LNCaP clone FGC (cell line): Measurements from ENCODE around the gene DOK5.

Experiments used
- DNase-seq: peaks from one replicate; pipeline ENCODE4 v3.0.0-alpha.2; 2011; ENCODE audit warnings: low read depth
- H3K4me3 ChIP-seq: 2 replicates; pipeline ENCODE4 v1.5.1; 2011; ENCODE audit warnings: mild to moderate bottlenecking, low read depth, low read length, control low read depth
- TF ChIP-seq, protein P1 (sequence below): IDR thresholded peaks from 2 replicates; pipeline ENCODE4 v1.5.1; 2012; ENCODE audit warnings: mild to moderate bottlenecking; ENCODE audit not compliant: control insufficient read depth, insufficient read depth; ENCODE audit errors: extremely low read depth

The DOK5 gene

DNA sequence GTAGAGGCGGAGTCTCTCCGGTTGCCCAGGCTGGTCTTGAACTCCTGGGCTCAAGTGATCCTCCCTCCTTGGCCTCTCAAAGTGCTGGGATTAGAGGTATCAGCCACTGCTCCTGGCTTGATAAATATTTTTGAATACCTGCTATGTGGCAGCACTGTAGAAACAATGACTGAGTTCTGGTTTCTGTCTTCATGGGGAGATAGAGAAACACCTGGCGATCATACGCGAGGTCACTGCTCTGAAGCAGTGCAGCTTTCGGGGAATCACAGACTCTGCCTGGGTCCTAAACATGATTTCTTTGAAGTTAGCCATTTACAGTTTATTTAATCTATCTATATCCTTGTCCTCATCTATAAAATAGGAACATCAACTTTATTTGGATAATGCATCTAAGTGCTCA lies 31.2 kb downstream of the DOK5 start:
- DNase-seq, result no peak
- TF ChIP-seq, protein P1, sequence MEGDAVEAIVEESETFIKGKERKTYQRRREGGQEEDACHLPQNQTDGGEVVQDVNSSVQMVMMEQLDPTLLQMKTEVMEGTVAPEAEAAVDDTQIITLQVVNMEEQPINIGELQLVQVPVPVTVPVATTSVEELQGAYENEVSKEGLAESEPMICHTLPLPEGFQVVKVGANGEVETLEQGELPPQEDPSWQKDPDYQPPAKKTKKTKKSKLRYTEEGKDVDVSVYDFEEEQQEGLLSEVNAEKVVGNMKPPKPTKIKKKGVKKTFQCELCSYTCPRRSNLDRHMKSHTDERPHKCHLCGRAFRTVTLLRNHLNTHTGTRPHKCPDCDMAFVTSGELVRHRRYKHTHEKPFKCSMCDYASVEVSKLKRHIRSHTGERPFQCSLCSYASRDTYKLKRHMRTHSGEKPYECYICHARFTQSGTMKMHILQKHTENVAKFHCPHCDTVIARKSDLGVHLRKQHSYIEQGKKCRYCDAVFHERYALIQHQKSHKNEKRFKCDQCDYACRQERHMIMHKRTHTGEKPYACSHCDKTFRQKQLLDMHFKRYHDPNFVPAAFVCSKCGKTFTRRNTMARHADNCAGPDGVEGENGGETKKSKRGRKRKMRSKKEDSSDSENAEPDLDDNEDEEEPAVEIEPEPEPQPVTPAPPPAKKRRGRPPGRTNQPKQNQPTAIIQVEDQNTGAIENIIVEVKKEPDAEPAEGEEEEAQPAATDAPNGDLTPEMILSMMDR, result no peak
- no peak overlapping the region for H3K4me3 ChIP-seq

DNA sequence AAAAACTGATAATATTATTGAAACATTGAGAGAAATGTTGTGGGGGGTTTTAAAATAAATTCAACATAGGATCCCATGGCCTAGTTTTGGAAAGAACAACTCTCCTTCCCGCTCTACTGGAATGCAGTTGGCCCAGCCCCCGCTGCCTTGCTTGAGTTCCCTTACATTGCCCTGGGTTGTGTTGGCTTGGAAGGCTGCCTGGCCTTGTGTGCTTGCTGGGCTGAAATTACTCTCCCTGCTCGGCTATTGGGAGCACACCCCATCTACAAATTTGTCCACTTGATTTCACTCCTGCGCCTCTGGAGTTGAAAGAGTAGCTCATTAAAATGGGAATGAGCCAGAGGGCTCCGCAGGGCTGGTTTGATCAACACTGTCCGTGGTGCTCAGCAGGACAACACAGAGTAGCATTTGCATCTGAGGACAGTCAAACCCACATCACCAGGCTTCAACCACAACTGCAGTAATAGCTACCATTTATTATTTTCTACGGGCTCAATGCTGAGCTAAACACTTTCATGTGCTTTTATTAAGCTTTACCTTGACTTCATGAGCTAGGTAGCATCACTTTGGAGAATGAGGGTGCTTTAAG lies 35.2 kb downstream of the DOK5 start:
- no peak for DNase-seq
- H3K4me3 ChIP-seq, result no peak overlapping the region
- TF ChIP-seq, protein P1, result no peak

DNA sequence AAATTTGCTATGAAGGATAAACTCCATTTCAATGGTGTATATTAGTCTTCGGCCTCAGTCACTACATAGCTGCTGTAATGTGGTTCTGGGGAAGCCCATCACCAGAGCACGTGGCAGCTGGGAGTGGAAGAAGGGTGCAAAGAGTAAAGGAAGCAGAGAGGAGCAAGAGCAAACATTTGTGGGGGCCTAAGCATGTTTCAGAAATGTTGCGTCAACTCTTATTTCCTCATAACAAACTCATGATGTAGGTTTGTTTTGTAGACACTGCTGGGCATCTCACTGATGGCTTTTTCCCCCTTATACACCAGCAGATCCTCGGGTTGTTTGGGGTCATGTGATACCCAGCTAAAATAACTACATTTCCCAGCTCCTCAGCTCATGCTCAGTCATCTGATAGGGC lies 37.3 kb downstream of the DOK5 start:
- TF ChIP-seq, protein P1, result no peak
- DNase-seq, result no peak
- H3K4me3 ChIP-seq, result no peak overlapping the region

DNA sequence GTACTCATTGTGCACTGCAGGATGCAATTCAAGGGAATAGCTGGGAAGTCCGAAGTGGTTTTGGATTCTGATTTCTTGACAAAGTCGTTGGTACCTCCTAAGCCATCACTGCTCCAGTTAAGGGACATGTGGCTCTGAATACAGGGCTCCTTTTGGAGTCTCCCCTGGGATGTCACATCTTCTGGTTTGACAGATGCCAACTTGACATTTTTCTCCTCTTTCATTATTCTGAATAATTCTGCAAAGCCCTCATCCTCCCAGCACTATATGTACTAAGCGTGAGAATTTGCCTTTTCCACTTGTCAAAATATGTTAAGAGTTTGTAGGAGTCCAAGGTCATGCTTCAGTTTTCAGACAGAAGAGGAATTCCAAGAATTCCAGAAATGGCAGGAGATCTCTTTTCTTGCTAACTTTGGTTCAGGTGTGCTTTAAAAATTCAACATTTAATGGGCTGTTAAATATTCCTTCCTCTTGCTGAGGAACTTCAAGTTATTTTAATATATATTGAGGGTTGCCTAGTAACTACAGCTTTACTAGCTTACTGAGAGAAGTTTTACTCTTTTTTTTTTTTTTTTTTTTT lies 38.7 kb downstream of the DOK5 start:
- DNase-seq, result no peak
- TF ChIP-seq, protein P1, result no peak
- no peak overlapping the region for H3K4me3 ChIP-seq

DNA sequence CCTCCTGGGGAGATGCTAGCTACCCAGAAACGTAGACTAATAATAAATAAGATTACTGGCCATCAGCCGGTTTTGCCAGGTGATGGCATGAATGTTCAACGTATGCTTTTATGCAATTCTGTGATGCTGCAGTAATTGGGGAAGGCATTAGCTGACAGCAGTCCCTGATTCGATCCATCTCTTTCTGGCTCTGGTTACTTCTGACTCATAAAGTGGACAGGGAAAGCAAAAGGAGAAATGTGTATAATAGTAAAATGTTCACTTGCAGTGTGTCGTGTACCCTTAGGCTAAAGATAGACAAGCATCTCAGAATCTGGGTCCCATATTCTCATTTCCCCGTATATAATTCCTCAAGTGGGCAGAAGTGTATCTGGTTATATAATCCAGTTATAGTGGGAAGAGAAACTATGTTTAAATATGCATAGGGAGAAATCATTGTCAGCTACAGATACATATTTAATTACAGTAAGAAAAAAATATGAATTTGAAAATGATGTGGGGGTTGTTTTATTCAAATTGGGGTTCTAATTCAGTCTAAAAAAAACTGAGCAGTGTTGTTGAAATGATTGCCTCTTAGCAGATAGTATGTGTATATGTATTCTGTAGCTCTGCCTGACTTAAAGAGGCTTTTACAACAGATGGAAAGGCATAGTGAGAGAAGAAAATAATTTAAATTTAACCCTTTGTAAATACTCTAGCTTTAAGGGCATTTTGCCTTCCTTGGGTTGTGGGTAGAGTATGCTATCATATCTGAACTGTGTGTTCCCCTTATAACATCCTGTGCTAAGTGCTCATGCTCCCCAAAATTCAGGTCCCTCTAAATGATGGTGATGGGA lies 40.6 kb downstream of the DOK5 start:
- H3K4me3 ChIP-seq, result no peak overlapping the region
- no peak for DNase-seq
- TF ChIP-seq, protein P1, result no peak

DNA sequence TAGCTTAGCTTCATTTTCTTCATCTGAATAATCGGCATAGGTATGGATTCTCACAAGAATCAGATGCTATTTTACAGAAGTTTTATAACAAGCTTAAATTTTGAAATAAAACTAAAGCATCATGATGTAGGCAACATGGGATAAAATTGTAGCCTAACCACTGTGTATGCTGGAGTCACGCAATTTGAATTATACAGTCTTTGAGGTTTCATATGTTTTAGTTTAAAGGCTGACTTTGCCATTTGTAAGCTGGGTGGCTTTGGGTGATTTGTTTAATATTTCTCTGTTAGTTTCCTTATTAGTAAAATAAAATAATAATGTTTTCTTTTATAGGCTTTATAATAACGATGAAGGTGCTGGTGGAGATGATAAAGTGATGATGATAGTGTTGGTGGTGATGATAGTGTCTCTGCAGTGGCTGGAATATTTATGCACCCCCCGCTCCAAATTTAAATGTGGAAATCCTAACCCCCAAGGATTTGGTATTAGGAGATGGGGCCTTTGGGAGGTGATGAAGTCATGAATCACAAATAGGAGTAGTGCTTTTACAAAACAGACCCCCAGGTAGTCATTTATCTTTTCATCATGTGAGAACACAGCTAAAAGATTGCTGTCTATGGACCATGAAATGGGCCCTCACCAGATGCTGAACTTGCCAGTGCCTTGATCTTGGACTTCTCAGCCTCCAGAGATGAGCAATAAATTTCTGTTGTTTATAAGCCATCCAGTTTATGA lies 42.0 kb downstream of the DOK5 start:
- TF ChIP-seq, protein P1, result no peak
- no peak for DNase-seq
- no peak overlapping the region for H3K4me3 ChIP-seq
